DMS114 treated with DMSO at 0.1 percent for 48 hours (cell line): ENCODE measurements around the gene TMEM106C.
"Not testable (repeated sequence)": the region's sequence is repeated elsewhere in the genome, so short reads cannot be mapped to it uniquely, and the experiment has no call there.

Experiments used
- DNase-seq: peaks from one replicate; lab custom pipeline; 2025; ENCODE audit not compliant: unreplicated experiment; lab: John Stamatoyannopoulos, UW

Gene TMEM106C

DNA sequence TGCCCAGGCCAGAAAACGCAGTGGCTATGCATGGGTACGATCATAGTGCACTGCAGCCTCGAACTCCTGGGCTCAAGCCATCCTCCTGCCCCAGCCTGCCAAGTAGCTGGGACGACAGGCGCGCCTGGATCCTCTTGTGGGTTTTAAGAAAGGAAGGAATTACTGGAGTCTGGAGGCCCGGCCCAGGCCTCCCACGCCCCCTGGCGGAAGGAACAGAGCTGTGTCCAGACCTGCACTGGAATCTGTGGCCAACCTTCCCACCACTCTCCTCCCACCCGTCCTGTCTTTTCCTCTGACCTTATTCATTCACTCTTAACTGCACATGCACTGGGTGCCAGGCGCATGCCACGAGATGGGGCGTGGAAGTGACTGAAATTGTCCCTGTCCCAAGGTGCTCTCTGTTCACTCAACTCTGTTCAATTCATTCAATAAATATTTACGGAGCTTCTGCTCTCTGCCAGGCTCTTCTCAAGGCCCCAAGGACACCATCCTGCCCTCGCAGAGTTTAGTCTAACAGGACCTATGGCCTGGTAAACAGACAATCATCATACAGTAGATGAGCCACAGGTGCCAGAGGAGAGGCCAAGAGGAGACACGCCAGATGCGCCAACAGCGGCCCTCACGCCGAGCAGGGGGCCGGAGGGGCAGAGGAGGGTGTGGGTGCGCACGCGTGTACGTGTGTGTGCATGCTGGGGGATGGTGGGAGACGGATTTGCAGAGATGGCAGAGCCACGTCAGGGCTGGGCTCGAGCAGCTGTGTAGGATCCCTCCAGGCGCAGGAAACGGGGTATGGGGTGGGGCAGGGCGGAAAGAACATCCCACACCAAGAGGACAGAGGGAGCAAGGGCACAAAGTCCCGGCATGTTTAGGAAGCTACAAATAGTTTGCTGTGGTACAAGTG is 13.7 kb upstream of the TMEM106C start:
- DNase-seq: peak; percentile 59

DNA sequence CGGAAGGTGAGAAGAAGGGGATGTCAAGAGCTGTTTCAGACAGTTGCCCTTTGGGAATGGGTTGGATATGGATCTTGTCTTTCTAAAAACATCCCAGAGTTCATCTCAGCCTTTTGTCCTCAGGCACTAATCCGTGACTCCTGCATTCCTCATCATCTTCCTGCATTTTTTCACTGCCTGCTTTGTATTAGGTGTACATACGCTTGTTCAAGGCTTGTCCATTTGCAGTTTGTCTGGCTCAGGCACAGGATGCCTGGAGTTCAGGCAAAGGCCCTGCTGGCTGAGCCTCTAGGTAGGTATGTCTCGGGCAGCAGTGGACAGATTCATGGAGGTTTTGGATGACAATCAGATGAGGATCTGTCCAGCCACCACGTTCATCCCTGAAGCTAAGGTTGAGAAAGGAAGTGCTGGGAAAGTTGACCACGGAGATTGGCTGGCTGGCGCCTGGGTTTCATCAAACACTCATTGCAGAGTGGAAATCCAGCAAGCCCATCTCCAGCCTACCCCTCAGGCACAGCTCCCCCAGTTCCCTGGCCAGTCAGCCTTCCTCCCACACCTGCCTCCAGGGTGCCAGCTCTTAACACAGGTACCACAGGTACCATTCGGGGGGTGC is 12.4 kb upstream of the TMEM106C start:
- DNase-seq: no peak

DNA sequence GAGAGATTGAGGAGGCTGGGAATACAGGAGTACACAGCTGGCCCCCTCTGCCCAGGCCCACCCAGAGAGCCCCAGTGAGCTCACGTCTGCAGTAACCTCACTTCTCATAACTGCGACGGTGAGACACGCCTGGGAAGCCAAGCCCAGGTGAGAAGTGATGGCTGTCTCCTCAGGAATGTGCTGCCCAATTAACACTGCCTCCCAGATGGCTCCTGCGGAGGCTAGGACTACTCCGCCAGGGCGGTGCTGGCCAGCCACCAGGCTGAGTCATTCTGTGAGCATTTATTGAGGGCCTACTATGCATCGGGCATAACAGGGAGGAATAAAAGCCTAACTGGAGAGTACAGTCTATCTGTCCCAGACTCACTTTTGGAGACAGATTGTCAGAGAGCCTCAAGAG is 9.3 kb upstream of the TMEM106C start:
- DNase-seq: no peak

DNA sequence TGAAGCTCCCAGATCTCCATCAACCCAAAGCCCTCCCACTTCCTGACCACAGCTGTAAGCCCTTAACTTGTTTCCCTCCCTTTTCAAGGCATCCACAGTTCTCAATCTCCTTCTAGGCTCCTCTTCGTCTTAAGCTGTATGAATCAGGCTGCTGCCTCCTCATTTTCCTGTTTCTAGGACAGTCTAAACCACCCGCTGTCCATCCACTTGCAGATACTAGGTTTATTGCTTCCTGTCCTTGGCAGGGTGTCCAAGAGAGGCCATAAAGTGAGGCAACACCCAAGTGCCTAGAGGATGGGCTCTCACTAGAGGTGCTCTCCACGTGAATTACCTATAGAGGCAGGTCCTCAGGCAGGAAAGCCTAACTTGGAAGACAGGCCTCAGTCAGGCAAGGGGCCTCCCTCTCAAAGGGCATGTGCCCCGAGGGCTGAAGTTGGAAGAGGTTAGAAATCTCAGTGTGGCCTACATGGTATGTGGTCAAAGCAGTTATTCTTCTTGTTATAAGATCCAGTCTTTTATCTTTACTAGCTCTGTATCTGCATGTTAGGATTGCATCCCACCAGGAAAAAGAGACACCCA is 8.8 kb upstream of the TMEM106C start:
- DNase-seq: no peak

DNA sequence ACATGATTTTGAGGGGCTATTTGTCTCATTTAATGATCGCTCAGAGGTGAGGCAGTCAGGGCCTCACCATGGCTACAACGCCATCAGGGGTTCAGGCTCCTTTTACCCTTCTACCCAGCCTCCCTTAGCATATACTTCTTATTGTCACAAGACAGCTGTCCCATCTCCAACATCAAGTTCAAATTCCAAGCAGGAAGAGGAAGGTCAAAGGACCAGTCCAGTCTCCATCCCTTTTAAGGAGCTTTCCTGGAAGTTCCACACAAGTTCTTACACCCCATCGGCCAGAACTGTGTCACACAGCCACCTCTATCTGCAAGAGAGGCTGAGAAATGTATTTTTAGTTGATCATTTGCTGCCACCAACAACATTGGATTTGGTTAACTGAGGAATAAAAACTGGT is 8.3 kb upstream of the TMEM106C start:
- DNase-seq: no peak

DNA sequence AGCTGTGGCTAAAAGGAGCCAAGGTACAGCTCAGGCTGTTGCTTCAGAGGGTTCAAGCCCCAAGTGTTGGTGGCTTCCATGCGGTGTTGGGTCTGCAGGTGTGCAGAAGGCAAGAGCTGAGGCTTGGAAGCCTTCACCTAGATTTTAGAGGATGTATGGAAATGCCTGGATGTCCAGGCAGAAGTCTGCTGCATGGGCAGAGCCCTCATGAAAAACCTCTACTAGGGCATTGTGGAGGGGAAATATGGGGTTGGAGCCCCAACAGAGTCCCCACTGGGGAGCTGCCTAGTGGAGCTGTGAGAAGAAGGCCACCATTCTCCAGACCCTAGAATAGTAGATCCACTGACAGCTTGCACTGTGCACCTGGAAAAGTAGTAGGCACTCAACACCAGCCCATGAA is 5.7 kb upstream of the TMEM106C start:
- DNase-seq: not testable (repeated sequence)

DNA sequence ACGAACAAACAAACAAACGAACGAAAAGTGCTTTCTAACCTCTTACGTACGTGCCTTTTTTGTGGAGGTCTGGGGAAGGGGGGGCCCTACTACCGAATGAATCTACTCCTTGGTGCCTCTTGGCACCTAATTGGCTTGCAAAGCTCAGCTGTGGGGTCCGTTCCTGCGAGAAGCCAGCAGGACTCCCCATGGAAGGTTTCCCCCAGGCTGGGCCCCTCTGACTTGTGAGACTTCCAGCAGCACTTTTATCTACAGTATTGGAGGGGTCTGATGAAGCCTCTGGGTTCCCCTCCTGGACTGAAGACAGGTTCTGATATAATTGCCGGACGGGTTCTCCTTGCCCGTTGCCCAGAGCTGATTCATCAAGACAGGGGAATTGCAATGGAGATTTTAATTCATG is 1.2 kb upstream of the TMEM106C start:
- DNase-seq: no peak

DNA sequence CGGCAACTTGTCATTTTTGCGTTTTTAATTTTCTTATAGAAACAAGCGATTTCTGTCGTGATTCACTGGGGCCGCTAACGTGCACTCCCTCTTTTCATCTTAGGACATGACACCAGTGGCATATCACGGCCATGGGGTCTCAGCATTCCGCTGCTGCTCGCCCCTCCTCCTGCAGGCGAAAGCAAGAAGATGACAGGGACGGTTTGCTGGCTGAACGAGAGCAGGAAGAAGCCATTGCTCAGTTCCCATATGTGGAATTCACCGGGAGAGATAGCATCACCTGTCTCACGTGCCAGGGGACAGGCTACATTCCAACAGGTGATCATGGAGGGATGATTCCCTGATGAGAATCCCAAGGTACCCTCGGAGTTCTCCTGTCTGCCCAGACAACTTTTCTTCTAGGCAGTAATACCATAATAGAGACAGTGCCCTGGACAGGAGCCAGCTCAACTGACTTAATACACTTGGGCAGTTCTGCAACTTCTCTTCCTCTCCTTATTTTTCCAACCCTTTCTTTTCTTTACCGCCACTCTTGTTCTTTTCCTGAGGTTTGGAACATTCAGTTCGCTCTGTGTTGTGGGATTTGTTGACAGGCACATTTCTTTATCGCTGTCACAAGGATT is 821 bp downstream of the TMEM106C start:
- DNase-seq: no peak

DNA sequence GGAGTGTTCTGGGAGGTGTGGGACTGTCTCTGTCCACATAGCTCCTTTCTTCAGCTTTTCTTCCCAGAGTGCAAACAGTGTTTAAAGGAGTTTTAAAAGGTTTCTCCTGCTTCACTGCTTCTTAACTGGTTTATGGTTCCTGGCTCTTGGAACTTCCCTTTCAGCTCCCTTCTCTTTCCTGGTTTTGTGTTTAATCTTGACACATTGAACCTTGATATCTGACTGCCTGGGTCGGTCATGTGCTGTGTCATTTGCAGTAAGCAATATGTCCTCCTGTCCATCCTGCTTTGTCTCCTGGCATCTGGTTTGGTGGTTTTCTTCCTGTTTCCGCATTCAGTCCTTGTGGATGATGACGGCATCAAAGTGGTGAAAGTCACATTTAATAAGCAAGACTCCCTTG is 2.2 kb downstream of the TMEM106C start:
- no peak for DNase-seq

DNA sequence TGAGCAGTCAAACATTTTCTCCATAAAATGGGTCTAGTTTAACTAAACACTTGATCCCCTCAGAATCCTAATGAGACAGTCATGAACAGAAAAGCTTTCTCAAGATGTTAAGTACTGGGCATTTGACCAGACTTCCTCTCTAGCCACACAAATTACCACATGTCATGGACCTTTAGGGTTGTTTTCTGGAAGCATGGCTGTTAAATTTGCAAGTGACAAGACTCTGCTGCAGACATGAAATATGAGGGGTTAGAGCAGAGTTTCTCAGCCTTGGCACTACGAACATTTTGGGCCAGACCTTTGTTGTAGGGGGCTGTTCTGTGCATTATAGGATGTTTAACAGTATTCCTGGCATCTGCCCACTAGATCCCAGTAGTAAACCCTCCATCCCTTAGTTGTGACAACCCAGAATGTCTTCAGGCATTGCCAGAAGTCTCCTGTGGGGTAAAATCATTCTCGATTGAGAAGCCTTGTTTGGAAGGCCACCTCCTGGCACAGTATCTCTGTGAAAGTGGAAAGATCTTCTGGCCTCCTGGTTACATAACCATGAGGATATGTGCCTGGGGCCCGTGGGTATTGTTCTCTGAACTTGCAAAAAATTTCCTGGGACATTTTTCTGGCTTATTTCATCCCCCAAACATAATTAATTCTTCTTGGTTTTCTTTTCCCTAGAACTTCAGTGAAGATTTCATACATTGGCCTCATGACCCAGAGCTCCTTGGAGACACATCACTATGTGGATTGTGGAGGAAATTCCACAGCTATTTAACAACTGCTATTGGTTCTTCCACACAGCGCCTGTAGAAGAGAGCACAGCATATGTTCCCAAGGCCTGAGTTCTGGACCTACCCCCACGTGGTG is 4.3 kb downstream of the TMEM106C start:
- DNase-seq: no peak

DNA sequence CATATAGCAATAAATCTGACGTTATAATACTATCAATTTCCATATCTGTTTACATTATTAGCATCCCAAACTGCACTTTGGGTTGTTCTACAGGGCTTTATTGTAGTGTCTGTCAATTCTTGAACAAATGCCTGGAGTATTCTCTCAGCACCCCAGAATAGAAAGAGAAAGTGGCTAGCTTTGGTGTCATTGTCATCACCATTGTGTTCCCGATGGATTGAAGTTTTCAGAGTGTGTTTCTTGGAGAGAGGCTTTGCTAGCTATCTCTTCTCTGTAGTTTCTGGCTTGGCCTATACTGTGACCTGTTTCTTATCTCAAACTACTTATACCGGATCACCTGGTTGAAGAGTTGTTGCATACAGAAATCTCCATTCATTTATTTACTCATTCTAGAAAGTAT is 6.4 kb downstream of the TMEM106C start:
- no peak for DNase-seq

DNA sequence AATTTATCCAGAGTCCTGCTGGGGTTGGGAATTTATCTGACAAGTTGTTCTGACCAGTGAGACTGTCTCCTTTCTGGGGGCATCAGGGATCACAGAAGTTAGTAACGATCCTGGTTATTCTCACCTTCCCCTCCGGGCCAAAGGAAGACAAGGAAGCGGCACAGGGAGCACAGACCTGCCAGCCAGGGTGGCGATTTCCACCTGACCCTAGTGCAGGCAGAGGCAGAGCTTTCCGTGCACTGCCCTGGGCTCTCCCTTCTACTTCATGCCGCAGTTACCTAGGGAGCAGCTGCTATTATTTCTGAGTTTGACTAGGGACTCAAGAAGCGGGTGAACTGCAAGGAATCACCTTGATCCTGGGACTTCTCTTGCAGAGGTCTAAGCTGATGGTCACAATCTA is 7.4 kb downstream of the TMEM106C start:
- DNase-seq: no peak

DNA sequence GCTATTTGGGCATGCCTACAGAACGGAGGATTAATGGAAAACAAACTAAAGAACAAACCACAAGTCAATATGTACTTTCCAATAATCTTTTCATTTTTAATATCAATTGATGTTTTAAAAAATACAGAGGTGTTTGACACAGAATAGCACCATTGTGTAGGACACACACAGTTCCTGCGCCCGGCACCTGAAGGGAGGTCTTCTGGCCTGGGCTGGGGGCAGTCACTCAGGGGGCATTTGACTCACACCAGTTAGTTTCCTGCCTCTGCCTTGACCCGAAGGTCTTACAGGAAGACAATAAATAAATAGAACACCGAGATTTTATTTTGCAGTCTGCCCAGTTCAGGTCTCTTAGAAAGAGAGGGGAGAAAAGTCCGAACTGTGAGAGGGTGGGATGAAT is 9.5 kb downstream of the TMEM106C start:
- no peak for DNase-seq

DNA sequence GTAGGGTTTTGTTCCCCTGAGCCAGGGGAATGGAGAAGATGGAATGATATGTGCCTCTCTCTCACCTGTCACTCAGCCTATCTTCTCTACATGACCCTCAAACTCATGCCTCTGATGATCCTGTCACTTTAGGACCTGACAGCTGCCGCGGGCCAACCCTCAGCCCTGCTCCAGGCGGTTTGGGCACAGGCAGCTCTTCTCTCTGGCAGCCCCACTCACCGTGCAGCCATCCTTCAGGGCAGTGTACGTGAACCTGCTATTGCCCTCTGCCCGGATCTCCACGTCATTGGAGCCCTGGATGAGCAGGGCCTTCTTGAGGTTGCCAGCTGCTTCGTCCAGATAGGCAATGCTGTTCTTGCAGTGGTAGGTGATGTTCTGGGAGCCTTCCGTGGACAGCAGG is 10.5 kb downstream of the TMEM106C start:
- no peak for DNase-seq

DNA sequence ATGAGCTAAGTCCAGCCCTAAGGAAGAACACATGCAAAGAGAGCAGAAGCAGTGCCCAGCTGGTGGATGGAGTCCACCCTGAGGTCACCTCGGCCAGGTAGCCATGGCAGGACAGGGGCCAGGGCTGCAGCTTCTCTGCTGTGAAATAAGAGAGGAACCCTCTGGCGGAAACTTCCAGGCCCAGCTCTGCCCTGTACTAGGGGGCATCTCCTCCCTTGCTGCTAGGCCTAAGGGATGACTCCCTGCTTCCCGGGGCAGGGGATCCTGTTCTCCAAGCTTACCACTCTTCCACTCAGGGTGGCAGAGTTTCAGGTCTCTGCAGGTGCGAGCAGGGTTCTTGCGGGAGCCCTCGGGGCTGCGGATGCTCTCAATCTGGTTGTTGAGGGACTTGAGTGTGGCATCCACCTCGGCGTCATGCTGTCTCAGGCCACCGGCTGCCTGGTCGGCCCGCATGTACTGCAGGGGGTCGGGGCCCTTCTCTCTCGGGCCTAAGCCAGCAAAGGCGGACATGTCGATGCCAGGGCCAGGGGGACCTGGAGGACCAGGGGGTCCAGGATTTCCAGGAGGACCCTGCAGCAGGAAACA is 11.7 kb downstream of the TMEM106C start:
- no peak for DNase-seq

DNA sequence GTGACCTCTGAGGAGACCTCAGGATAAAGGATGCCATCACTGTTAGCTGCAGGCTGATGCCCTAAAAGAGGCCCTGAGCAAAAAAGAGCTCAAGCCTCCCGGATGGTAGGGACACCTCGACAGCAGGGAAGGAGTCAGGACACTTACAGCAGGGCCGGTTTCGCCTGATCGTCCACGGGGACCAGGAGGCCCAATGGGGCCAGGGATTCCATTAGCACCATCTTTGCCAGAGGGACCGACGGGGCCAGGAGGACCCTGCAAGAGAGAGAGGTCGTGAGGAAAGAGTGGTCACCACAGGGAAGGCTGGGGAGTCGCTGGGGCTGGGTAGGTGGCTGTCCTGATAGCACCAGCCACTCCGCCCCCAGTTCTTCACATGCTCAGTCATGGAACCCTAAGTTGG is 12.4 kb downstream of the TMEM106C start:
- no peak for DNase-seq

DNA sequence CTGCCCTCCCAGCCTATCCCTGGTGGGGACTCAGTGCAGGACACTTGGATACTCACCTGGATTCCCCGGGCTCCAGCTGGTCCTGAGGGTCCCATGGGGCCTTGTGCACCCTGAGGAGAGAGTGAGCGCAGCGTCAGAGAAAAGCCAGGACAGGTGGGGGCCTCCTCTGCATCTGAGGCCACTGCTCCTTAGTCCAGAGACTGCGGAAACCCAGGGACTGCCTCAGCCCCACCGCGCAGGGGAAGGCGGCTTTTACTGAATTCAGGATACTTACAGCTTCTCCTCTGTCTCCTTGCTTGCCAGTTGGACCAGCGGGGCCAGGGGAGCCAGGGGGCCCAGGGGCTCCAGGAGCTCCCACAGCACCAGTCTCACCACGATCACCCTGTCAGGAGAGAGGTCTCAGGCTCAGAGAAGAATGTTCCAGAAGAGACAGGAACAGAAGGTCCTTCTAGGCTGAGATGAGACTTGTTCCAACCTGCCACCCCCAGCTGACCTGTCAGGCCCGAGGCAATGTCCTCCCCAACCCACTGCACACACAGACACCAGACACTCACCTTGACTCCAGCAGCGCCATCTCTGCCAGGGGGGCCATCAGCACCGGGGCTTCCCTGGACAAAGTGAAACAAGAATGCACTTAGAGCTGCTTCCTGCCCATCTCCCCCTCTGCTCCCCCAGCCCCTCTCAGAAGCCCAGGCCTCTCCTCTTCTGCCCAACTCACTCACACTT is 13.8 kb downstream of the TMEM106C start:
- DNase-seq: no peak

DNA sequence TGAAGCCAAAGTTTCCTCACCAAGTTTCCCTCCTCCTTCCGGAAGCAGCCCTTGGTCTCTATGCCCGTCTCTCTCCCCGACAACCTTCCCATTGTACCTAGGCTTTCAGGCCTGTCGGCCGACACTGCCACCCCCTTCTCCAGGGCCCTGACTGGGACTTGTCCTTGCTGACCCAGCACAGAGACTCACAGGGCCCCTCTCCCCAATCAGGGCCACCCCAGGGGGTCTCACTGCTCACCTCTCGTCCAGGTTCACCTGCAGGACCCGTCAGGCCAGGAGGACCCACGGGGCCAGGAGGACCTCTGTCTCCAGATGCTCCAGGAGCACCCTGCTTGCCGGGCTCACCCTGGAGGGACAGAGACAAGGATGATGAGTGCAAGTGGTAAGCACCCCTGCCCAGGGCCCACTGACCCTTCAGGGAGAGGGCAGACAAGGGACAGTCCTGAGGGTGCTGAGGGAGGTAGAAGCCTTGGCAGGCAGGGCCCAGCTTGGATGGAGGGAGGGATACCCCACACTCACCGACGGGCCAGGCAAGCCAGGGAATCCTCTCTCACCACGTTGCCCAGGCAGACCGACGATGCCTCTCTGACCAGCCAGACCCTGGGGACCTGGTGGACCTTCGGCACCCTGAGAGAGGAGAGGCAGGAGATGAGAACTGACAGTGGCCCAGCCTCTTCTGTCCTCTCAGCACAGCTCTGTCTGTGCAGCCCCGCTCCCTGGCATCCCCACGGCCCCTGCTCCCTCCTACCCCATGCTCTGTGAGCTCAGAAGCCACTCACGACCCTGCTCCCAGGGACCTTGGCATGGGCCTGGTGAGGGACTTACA is 14.6 kb downstream of the TMEM106C start:
- no peak for DNase-seq

DNA sequence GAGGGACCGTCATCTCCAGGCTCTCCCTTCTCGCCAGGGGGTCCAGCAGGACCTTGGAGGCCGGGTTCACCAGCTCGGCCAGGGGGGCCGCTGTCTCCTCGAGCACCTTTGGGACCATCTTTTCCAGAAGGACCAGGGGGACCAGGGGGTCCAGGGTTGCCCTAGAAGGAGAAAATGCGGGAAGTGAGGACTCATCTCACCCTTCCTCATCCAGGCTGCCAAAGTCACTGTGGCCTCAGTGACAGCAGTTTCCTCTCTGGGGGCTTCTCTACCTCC is 15.1 kb downstream of the TMEM106C start:
- DNase-seq: no peak
